OCI-LY3 (cell line): ENCODE measurements around the gene TMC7.

Experiments used
- H2AFZ ChIP-seq: fragments of 200-600, 300-600 bp; shearing (Covaris generic); 2 replicates; pipeline ENCODE4 v1.6.0; 2014; ENCODE audit warnings: antibody characterized with exemption, low read depth, low read length
- H3K27ac ChIP-seq: fragments of 200-600, 300-600 bp; sonication (generic); 2 replicates; pipeline ENCODE4 v1.5.1; 2014; ENCODE audit warnings: mild to moderate bottlenecking, low read length, moderate library complexity, mixed read lengths
- H3K27me3 ChIP-seq: fragments of 200-600, 300-600 bp; sonication (generic); 2 replicates; pipeline ENCODE4 v1.6.1; 2014; ENCODE audit warnings: low read depth, low read length, mixed read lengths
- H3K36me3 ChIP-seq: fragments of 200-600, 300-600 bp; sonication (generic); replicated peaks from 2 replicates; pipeline ENCODE3; 2014; ENCODE audit warnings: low read depth, low read length, mixed read lengths
- H3K4me1 ChIP-seq: fragments of 300-600, 200-600 bp; sonication (generic); 2 replicates; pipeline ENCODE4 v1.6.1; 2014; ENCODE audit warnings: low read length, mixed read lengths
- H3K4me2 ChIP-seq: fragments of 200-600, 300-600 bp; sonication (generic); 2 replicates; pipeline ENCODE4 v1.6.1; 2014; ENCODE audit warnings: low read length, mixed read lengths
- H3K4me3 ChIP-seq: fragments of 300-600, 200-600 bp; sonication (generic); 2 replicates; pipeline ENCODE4 v1.5.1; 2014; ENCODE audit warnings: antibody characterized with exemption, mild to moderate bottlenecking, low read length, moderate library complexity
- H3K79me2 ChIP-seq: fragments of 300-600, 200-600 bp; shearing (Covaris generic); 2 replicates; pipeline ENCODE4 v1.6.1; 2014; ENCODE audit warnings: mild to moderate bottlenecking, low read length, mixed read lengths
- H3K9ac ChIP-seq: fragments of 300-600, 200-600 bp; shearing (Covaris generic); 2 replicates; pipeline ENCODE4 v1.6.0; 2014; ENCODE audit warnings: mild to moderate bottlenecking, low read length, moderate library complexity
- H3K9me3 ChIP-seq: fragments of 200-600, 300-600 bp; shearing (Covaris generic); 2 replicates; pipeline ENCODE4 v1.6.1; 2014; ENCODE audit warnings: low read length, mixed read lengths; ENCODE audit not compliant: insufficient read depth
- H4K20me1 ChIP-seq: fragments of 200-600, 300-600 bp; sonication (generic); 2 replicates; pipeline ENCODE4 v1.6.1; 2016; ENCODE audit warnings: low read length, mixed read lengths; ENCODE audit not compliant: insufficient read depth
- EZH2phosphoT487 ChIP-seq: fragments of 200-600 bp; shearing (Covaris generic); IDR thresholded peaks from 2 replicates; pipeline ENCODE4 v1.6.1; 2018; ENCODE audit warnings: antibody characterized with exemption, mixed run types, low read depth
- TF ChIP-seq, protein P1 (sequence below): fragments of 200-600, 300-600 bp; sonication (generic); IDR thresholded peaks from 2 replicates; pipeline ENCODE4 v1.5.1; 2014; ENCODE audit warnings: antibody characterized with exemption, low read length, low read depth

TMC7 gene

DNA sequence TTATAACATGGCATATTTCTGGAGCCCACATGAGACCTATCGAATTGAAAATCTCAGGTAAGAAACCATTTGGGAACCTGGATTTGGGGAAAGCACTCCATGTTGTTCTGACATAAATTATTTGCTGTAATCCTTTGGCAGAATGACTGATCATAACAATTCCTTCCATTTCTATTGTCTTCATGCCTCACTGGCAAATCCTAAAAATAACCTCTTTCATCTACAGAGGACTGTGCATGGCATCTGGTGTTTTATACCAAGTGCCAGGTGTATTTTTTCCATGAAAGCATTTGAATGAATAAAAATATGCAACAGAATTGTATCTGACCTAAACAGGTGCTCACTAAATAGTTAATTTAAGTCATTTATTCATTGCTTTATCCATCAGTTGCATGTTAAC lies 50.0 kb downstream of the TMC7 start:
- H3K9me3 ChIP-seq: no peaks in the 10 kb centered on the region
- no peaks in the 10 kb centered on the region for H3K36me3 ChIP-seq
- H3K79me2 ChIP-seq: no peaks in the 10 kb centered on the region
- H2AFZ ChIP-seq: no peak overlapping the region
- H3K27me3 ChIP-seq: peaks cover 7% of the 10 kb centered on the region; the same call in 1 of the 2 replicates
- H3K4me3 ChIP-seq: no peak overlapping the region
- H3K4me2 ChIP-seq: no peak overlapping the region
- no peak overlapping the region for H3K9ac ChIP-seq
- H3K27ac ChIP-seq: no peak overlapping the region
- H3K4me1 ChIP-seq: no peaks in the 10 kb centered on the region
- no peaks in the 10 kb centered on the region for H4K20me1 ChIP-seq
- TF ChIP-seq, protein P1, sequence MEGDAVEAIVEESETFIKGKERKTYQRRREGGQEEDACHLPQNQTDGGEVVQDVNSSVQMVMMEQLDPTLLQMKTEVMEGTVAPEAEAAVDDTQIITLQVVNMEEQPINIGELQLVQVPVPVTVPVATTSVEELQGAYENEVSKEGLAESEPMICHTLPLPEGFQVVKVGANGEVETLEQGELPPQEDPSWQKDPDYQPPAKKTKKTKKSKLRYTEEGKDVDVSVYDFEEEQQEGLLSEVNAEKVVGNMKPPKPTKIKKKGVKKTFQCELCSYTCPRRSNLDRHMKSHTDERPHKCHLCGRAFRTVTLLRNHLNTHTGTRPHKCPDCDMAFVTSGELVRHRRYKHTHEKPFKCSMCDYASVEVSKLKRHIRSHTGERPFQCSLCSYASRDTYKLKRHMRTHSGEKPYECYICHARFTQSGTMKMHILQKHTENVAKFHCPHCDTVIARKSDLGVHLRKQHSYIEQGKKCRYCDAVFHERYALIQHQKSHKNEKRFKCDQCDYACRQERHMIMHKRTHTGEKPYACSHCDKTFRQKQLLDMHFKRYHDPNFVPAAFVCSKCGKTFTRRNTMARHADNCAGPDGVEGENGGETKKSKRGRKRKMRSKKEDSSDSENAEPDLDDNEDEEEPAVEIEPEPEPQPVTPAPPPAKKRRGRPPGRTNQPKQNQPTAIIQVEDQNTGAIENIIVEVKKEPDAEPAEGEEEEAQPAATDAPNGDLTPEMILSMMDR: no peak
- TF ChIP-seq EZH2phosphoT487: no peak

DNA sequence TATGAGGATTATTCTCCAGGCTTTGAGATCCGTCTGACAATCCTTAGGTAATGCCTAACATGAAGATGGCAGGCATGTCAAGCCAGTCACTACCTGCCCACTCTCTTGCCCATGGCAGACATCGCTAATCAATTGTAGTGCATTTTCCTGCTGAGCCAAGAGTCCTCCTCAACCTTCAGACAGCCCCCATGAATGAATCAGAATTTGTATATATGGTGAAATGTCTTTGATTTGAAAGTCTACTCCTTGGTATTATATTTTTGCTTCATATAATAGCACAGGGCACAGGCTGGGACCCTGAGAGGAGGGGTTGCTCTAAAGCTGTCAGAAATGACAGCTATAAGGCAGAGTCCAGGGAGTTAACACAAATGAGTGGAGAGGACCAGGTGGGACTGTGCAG lies 56.7 kb downstream of the TMC7 start:
- Histone ChIP-seq H2AFZ (no peak overlapping the region), H3K9me3 (no peaks in the 10 kb centered on the region), H3K4me1 (no peaks in the 10 kb centered on the region), H3K4me2 (no peak overlapping the region), H3K4me3 (no peak overlapping the region), H3K79me2 (no peaks in the 10 kb centered on the region), H3K27ac (no peak overlapping the region), H4K20me1 (no peaks in the 10 kb centered on the region), H3K36me3 (no peaks in the 10 kb centered on the region), H3K9ac (no peak overlapping the region), H3K27me3 (peaks cover 9% of the 10 kb centered on the region; the same call in 1 of the 2 replicates)
- no peak for TF ChIP-seq EZH2phosphoT487
- TF ChIP-seq, protein P1: no peak

DNA sequence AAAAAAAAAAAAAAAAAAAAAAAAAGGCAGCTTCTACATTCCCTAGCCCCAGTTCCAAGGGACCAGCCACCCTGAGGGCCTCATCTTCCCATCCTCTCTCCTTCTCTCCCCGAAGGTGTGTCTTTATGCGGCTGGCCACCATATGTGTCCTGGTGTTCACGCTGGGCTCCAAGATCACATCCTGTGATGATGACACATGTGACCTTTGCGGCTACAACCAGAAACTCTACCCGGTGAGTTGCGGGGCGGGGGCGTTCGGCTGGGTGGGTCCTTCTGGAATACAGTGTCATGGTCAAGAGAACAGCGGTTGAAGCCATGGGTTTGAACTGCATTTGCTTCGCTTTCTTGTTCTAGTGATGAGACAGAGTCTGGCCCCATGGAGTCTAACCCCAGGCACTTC lies 61.0 kb downstream of the TMC7 start:
- Histone ChIP-seq H4K20me1 (no peaks in the 10 kb centered on the region), H3K4me2 (no peak overlapping the region), H3K4me1 (no peaks in the 10 kb centered on the region), H3K79me2 (no peaks in the 10 kb centered on the region), H3K9me3 (no peaks in the 10 kb centered on the region), H2AFZ (no peak overlapping the region), H3K9ac (no peak overlapping the region), H3K27me3 (peaks cover 5% of the 10 kb centered on the region; the same call in 1 of the 2 replicates), H3K27ac (no peak overlapping the region), H3K36me3 (no peaks in the 10 kb centered on the region), H3K4me3 (no peak overlapping the region)
- TF ChIP-seq EZH2phosphoT487: no peak
- TF ChIP-seq, protein P1: no peak

DNA sequence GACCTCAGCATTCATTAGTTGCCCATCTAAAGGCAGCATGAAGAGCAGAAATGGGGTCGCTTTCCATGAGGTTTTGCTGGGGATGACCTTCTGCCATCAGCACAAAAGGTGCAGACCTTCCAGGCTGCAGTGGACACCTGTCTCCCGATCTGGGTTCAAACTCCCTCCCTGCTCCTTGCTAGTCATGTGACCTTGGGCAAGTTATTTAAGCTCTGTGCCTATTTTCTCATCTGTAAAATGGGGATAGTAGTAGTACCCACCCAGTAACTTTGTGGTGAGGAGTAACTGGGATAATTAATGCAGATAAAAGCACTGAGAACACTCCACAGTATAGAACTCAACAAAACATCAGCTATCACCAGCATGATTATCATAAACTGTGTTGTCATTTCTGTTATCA lies 62.3 kb downstream of the TMC7 start:
- Histone ChIP-seq H3K4me1 (no peaks in the 10 kb centered on the region), H3K36me3 (no peaks in the 10 kb centered on the region), H3K27ac (no peak overlapping the region), H3K27me3 (no peaks in the 10 kb centered on the region), H3K4me2 (no peak overlapping the region), H3K79me2 (no peaks in the 10 kb centered on the region), H3K9ac (no peak overlapping the region), H2AFZ (no peak overlapping the region), H3K9me3 (no peaks in the 10 kb centered on the region), H3K4me3 (no peak overlapping the region), H4K20me1 (no peaks in the 10 kb centered on the region)
- TF ChIP-seq EZH2phosphoT487: no peak
- TF ChIP-seq, protein P1: no peak
